Occipital lobe (tissue), 3 donors: Measurements from ENCODE around the gene DNAJA4. TPM values are rescaled to one million over a fixed set of nuclear protein-coding genes. Genes with fewer than 3 reads are reported as not detected.

ENCODE experiments used
- DNase-seq: peaks from one replicate; lab custom pipeline; 2025; lab: John Stamatoyannopoulos, UW
- small RNA-seq: library from RNA; depleted of rRNA; stranded (forward); fragments of <200 nt; gene quantifications from one replicate; pipeline ENCODE3, GENCODE V24; 2014
- total RNA-seq: library from RNA; depleted of rRNA; stranded (reverse); fragments of >200 nt; gene quantifications from one replicate; pipeline ENCODE4 v1.2.3, GENCODE V29; 2014

The DNAJA4 gene
- total RNA-seq, 1 donor from 2014 or later, result 30.4 TPM

- DNase-seq, result no peak
Measured at GRCh38 chr15:78313383-78313782, 49.0 kb downstream of the DNAJA4 start.

- no peak for DNase-seq
Measured at GRCh38 chr15:78314181-78314581, 49.8 kb downstream of the DNAJA4 start.

- no peak for DNase-seq
Measured at GRCh38 chr15:78315686-78316282, 51.4 kb downstream of the DNAJA4 start.

- peak; percentile 55 for DNase-seq
Measured at GRCh38 chr15:78316283-78317083, 52.1 kb downstream of the DNAJA4 start.

DNA sequence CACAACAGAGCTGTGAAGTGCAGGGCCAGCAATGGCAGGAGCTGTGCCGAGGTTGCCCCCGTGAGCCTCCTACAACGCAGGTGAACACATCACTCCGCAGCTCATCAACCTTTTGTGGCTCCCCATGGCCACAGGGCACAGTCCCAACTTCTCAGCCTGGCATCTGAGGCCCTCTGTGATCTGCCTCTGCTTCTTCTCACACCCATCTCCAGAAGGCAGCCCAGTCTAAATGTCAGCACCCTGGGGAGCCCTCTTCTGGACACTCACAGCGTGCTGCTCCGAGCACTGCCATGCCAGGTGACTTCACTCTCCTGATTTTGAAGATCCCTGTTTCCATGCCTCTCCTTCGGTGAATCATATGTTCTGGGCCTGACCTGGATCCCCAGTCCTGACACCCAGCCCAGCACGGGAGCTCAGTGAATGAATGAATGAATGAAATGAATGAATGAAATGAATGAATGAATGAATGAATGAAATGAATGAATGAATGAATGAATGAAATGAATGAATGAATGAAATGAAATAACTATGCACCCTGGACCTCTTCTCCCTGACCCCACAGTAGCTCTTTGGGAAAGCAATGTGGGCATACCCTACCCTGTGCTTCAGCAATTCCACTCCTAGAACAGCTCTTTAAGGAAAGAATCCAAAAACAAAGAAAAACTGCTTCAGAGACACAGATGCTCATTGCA, 52.9 kb downstream of the DNAJA4 start:
- DNase-seq, result no peak

DNA sequence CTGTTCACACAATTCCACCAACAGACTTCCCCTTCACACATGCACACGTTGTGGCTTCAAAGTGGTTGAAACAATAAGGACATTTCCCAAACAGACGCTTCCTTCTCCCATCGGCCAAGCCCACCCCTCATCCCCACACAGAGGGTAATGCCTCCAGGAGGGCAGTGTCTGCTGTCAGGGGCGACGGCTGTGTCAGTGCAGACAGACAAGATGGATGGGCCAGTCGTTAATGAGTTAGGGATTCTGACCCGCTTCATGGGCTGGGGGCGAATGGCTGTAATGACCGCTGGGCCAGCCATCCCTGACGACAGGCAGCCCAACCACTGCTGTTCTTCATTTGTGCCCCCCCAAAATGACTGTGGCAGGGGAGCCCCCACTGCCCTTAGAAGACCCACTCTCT, 55.2 kb downstream of the DNAJA4 start:
- no peak for DNase-seq

DNA sequence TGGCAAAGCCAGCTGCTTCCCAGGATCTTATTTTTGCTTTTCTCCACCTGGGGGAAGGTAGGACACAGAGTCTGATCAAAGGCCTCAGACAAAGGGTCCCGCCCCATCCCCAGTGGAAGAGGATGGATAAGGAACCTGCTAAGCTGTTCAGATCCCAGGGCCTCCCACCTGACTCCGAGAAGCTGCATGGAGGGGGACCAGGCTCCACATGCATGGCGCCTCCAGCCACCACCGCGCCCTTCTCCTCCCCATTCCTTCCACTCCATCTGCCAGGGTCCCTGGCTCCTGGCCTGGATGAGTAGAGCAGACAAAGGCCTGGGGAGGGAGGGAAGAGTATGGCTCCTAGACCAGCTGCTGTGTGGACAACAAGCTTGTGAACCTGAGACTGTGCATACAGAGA, 55.8 kb downstream of the DNAJA4 start:
- no peak for DNase-seq

- DNase-seq, result no peak
Measured at GRCh38 chr15:78321041-78321570, 56.7 kb downstream of the DNAJA4 start.

- no peak for DNase-seq
Measured at GRCh38 chr15:78321786-78322185, 57.4 kb downstream of the DNAJA4 start.

DNA sequence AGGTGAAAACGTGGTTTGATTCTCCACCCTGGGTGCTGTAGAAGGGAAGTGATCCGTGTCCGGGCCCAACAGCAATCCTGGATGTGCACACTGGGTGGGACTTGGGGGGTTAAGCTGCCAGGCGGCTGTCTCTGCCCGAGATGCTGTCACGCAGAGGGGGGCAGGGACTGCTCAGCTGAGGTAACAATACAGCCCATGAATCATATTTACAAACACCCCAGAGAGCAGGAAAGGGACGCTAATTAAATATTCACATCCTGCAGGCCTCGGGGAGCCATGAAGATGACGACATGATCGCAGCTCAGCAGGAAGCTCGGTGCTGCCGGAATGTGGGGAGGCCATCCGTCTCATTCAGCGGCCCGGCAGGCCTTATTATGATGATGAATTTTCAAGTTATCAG, 57.9 kb downstream of the DNAJA4 start:
- no peak for DNase-seq

- no peak for DNase-seq
Measured at GRCh38 chr15:78322724-78323521, 58.6 kb downstream of the DNAJA4 start.

GRCh38 chr15:78323693-78324092, 59.3 kb downstream of the DNAJA4 start:
- DNase-seq, result no peak

DNA sequence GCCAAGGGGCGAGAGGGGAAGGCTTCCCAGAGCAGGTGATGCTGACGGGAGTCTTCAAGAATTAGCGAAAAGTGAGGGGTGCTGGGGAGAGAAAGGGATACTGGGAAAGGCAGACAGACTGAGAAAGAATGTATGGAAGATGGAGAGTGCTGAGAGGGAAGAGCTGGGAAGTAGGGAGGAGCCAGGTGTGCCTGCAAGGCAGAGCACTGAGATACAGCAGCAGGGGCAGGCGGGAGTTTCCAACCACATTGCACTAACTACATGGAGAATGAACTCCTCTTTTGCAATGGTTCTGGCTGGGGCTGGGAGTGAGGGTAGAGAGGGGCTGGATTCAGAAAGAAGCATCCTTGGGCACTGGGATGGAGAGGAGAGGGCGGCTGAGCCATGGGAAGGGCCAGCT, 59.8 kb downstream of the DNAJA4 start:
- DNase-seq, result no peak

GRCh38 chr15:78325092-78325843, 60.9 kb downstream of the DNAJA4 start:
- DNase-seq, result no peak

DNA sequence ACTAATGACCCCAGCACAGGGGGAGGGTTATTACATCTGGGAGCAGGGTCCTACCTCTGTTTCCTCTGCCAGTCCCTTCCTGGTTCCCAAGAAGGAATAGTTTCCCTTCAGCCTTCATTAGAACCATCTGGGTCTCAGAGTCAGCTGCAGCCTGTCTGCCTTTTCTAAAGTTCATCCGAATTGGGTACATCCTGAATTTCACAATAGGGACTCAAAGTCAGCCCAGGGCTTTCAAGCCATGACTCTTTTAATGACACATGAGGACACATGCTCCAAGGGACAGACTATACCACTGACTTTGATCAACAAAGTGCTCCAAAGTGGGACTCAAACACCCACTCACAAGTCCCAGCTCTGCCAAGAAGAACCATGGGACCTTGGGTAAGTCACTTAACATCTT, 63.1 kb downstream of the DNAJA4 start:
- no peak for DNase-seq

DNA sequence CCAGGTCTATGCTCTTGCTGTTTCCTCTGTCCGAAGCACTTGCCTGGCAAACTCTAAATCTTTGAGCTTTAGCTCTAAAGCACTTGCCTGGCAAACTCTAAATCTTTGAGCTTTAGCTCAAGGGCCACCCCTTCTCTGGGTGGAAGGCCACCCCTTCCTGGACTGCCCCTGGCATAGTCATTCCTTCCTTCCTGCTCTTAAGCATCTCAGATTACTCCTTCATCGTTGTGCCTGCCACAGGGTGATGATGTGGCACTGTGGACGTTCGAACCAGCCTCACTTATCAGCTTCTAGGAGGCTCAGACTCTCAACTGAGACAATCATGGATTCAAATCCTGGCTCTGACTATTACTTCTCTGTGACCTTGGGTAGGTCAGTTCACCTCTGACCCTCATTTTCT, 65.3 kb downstream of the DNAJA4 start:
- no peak for DNase-seq

Small RNA genes within 50 kb of the gene (small RNA-seq; reads per million reads assigned to genes)
- not detected for gene AC090607.5

Other genes with a start within 250 kb of the DNAJA4 start
- 12.3 TPM for gene TBC1D2B, start 186.9 kb upstream of the DNAJA4 start, total RNA-seq
- gene SH2D7, start 172.0 kb upstream of the DNAJA4 start, total RNA-seq, result not detected
- gene CIB2, start 133.1 kb upstream of the DNAJA4 start, total RNA-seq, result 18.4 TPM
- 41.6 TPM for gene IDH3A, start 115.2 kb upstream of the DNAJA4 start, total RNA-seq
- gene ACSBG1, start 30.0 kb upstream of the DNAJA4 start, total RNA-seq, result 5.0 TPM
- 55.4 TPM for gene SKIC8, start 35.0 kb downstream of the DNAJA4 start, total RNA-seq
- 10.5 TPM for gene CRABP1, start 75.8 kb downstream of the DNAJA4 start, total RNA-seq
- gene IREB2, start 173.7 kb downstream of the DNAJA4 start, total RNA-seq, result 76.9 TPM
- 1.2 TPM for gene HYKK, start 243.0 kb downstream of the DNAJA4 start, total RNA-seq